Upper lobe of right lung (tissue), 1 donor: ENCODE results near the gene PROP1. TPM values are rescaled to one million over a fixed set of nuclear protein-coding genes. Genes with fewer than 3 reads are reported as not detected.

ENCODE experiments used
- ATAC-seq: fragments of 200-7000 bp; cut with Tn5 transposase; one replicate; pipeline ENCODE4 v1.9.1; 2020; ENCODE audit warnings: mild to moderate bottlenecking, moderate library complexity
- DNase-seq: peaks from one replicate; pipeline ENCODE4 v3.0.0-alpha.2; 2020
- H3K27ac ChIP-seq: fragments of 200-600 bp; one replicate; pipeline ENCODE4 v1.8.0; 2022
- H3K27me3 ChIP-seq: fragments of 200-600 bp; one replicate; pipeline ENCODE4 v1.8.0; 2022; ENCODE audit warnings: mild to moderate bottlenecking
- H3K36me3 ChIP-seq: fragments of 200-600 bp; one replicate; pipeline ENCODE4 v1.8.0; 2022
- H3K4me1 ChIP-seq: fragments of 200-600 bp; one replicate; pipeline ENCODE4 v1.8.0; 2022
- H3K4me3 ChIP-seq: fragments of 200-600 bp; one replicate; pipeline ENCODE4 v1.8.0; 2022; ENCODE audit warnings: mild to moderate bottlenecking
- H3K9me3 ChIP-seq: fragments of 200-600 bp; one replicate; pipeline ENCODE4 v1.8.0; 2022
- intact Hi-C: fragments of 100-400 bp; cut with DNase I; formaldehyde crosslinking; loops from one replicate; pipeline ENCODE4 v1.11.0; 2022
- total RNA-seq: library from RNA; stranded (reverse); fragmentation: NEBNext Ultra II Directional; extraction: Animal tissue kit (Norgen Biotek cat#: 25700); gene quantifications from one replicate; pipeline ENCODE4 v1.2.1, GENCODE V29; 2021
- TF ChIP-seq, protein P1 (sequence below): fragments of 200-600 bp; IDR thresholded peaks from one replicate; pipeline ENCODE4 v1.8.0; 2022; ENCODE audit warnings: antibody characterized with exemption
- donor health status: DM: no; HTN: yes; CAD: no; lungs with severe emphysema.

Gene PROP1
- total RNA-seq, 1 donor from 2014 or later = not detected

DNA sequence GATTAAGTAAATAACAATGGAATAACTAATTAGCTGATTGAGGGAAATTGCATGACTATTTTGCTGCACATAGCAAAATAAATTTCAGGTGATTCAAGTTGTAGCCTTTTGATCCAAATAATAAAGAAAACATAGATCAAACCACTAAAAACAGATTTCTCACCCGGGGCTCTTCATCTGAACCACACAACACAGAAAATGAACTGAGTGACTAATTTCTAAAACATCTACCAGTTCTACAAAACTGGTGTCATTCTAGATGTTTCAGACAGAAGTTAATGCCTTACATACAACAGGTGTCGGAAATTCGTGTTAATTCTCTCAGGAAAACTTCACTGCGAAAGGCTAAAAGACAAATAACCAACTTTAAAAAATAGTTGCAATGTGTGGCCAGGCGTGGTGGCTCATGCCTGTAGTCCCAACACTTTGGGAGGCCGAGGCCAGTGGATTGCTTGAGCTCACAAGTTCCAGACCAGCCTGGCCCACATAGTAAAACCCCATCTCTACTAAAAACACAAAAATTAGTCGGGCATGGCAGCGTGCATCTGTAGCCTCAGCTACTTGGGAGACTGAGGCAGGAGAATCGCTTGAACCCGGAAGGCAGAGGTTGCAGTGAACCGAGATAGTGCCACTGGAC lies 6.9 kb downstream of the PROP1 start:
- H3K36me3 ChIP-seq = no peaks in the 10 kb centered on the region
- H3K27ac ChIP-seq = no peak overlapping the region
- DNase-seq = no peak
- H3K9me3 ChIP-seq = no peaks in the 10 kb centered on the region
- no peak overlapping the region for H3K4me3 ChIP-seq
- peaks cover 27% of the 10 kb centered on the region for H3K27me3 ChIP-seq
- TF ChIP-seq, protein P1, sequence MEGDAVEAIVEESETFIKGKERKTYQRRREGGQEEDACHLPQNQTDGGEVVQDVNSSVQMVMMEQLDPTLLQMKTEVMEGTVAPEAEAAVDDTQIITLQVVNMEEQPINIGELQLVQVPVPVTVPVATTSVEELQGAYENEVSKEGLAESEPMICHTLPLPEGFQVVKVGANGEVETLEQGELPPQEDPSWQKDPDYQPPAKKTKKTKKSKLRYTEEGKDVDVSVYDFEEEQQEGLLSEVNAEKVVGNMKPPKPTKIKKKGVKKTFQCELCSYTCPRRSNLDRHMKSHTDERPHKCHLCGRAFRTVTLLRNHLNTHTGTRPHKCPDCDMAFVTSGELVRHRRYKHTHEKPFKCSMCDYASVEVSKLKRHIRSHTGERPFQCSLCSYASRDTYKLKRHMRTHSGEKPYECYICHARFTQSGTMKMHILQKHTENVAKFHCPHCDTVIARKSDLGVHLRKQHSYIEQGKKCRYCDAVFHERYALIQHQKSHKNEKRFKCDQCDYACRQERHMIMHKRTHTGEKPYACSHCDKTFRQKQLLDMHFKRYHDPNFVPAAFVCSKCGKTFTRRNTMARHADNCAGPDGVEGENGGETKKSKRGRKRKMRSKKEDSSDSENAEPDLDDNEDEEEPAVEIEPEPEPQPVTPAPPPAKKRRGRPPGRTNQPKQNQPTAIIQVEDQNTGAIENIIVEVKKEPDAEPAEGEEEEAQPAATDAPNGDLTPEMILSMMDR = no peak
- intact Hi-C loops = no loop called here
- H3K4me1 ChIP-seq = no peaks in the 10 kb centered on the region
- no peak for ATAC-seq

DNA sequence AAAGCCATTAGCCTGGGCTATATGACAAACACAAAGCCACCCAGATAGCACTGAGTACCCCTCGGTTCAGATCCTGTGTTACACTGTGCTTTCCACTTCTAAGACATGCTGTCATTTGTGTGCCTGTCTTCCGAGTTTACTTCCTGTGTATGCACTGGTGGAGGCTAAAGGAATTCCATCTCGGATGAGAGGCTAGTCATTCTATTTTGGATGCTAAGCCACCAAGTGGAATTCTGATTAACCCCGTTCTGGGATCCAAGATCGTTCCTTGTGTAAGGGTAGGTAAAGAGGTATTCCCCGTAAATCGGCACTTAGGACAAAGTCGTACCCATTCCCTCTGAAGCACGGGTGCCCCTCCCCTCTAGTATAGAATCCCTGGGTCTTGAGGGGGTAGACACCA lies 8.7 kb downstream of the PROP1 start:
- no peaks in the 10 kb centered on the region for H3K9me3 ChIP-seq
- peaks cover 45% of the 10 kb centered on the region for H3K27me3 ChIP-seq

DNA sequence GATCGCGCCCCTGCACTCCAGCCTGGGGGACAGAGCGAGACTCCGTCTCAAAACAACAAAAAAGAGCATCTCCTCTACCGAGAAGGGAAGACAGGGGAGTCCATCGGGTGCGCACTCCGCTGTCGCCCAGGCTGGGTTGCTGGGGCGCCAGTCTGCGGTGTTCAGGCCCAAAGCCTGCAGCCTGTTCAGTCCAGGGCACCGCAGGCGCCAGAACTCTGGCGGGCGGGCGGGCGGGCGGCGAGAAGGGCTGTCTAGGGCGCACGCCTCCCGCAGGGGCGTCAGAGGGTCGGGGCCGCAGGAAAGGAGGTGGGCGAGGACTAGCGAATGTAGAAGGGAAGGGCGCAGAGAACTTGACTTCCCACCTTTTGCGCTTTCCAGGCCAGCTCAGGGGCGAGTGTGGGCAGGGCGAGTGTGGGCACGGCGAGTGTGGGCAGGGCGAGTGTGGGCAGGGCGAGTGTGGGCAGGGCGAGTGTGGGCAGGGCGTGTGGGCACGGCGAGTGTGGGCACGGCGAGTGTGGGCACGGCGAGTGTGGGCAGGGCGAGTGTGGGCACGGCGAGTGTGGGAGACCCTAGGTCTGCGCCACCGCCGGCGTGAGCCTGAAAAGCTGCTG lies 10.5 kb downstream of the PROP1 start:
- ATAC-seq (no peak), DNase-seq (no peak)
- Histone ChIP-seq H3K36me3 (no peaks in the 10 kb centered on the region), H3K27ac (no peak overlapping the region), H3K4me1 (no peaks in the 10 kb centered on the region), H3K9me3 (no peaks in the 10 kb centered on the region), H3K27me3 (peaks cover 50% of the 10 kb centered on the region), H3K4me3 (no peak overlapping the region)
- intact Hi-C loops = no loop called here
- TF ChIP-seq, protein P1 = no peak

More for the DNA sequence above, 8.7 kb downstream of the PROP1 start:
- H3K36me3 ChIP-seq = no peaks in the 10 kb centered on the region
- H3K4me1 ChIP-seq = no peaks in the 10 kb centered on the region
- ATAC-seq = no peak
- intact Hi-C loops = no loop called here
- no peak for DNase-seq
- no peak overlapping the region for H3K27ac ChIP-seq
- no peak overlapping the region for H3K4me3 ChIP-seq
- TF ChIP-seq, protein P1 = no peak

DNA sequence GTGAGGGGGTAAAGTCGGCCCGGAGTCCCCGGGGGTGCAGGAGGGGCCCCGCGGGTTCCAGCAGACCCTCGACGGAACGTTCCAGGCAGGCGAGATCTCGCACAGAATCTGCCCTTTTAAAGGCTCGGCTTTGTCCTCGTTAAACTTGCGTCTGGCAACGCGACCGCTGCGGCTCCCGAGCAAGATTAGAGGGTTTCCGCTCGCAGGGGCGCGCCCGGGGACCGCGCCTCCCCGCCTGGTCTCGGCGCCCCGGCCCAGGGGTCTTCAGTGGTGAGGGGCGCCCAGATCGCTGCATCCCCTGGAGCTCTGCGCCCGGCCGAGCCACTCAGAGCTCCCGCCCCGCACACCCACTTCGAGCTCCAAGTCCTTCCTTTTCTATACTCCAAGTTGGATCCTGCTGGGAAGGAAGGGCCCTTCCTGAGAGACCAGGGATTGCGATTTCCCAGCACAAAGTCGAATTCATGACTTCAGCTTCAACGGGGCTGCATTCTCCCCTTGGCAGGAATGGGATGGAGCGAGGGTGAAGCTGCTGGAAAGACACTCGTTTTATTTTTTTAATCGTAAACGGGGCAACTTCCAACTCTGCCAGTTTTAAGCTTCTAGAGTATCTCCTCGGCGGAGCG lies 11.3 kb downstream of the PROP1 start:
- ATAC-seq = no peak
- Histone ChIP-seq H3K9me3 (no peaks in the 10 kb centered on the region), H3K27ac (no peak overlapping the region), H3K36me3 (no peaks in the 10 kb centered on the region), H3K27me3 (peaks cover 50% of the 10 kb centered on the region), H3K4me3 (no peak overlapping the region), H3K4me1 (no peaks in the 10 kb centered on the region)
- intact Hi-C loops = no loop called here
- TF ChIP-seq, protein P1 = no peak
- DNase-seq = no peak

DNA sequence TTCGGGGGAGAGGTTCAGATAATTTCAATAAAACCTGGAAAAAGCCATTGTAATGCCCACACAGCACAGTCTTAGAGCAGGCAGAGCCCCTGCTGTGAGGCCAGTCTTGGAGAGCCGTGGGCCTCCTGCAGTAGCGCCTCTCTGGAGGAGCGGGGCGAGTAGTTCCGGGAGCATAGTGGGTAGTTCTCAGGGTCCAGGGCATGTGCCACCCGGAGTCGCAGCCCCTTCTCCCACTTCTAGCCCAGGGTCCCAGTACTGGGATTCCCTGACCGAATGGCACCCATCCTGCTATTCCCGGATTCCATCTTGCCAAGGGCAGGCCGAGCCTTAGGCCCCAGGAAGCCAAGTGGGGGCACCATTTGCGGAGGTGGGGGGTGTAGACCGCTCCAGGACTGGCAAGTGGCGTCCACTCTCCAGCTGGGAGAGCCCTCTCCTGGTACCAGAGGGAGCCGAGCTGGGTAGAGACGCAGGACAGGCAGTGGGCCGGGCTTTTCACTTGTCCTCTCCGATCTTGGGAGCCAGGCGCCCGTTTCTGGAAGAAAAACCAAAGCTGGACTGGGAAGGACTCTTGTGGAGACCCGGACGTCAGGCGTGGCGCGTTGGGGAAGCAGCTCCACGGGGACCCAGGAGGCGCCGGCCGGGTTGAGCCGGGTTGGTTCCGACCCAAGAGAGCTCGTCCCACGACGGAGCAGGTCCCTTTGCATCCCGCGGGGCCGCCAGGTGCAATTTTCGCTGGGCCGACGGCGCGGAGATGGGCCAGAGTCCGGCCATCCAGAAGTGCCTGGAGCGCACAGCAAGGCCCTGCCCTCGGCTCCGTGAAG lies 12.1 kb downstream of the PROP1 start:
- ATAC-seq (no peak), DNase-seq (no peak)
- Histone ChIP-seq H3K36me3 (no peaks in the 10 kb centered on the region), H3K27ac (no peak overlapping the region), H3K9me3 (no peaks in the 10 kb centered on the region), H3K4me1 (no peaks in the 10 kb centered on the region), H3K4me3 (no peak overlapping the region), H3K27me3 (peaks cover 50% of the 10 kb centered on the region)
- TF ChIP-seq, protein P1 = no peak
- intact Hi-C loops = no loop called here
